Astrocyte of the hippocampus (primary cell): ENCODE data around the gene SLC29A1.
"Not testable (repeated sequence)": the region's sequence is repeated elsewhere in the genome, so short reads cannot be mapped to it uniquely, and the experiment has no call there.

ENCODE experiments used
- DNase-seq: peaks from one replicate; pipeline ENCODE4 v3.0.0; 2011; ENCODE audit warnings: low read depth, low spot score

Gene SLC29A1

DNA sequence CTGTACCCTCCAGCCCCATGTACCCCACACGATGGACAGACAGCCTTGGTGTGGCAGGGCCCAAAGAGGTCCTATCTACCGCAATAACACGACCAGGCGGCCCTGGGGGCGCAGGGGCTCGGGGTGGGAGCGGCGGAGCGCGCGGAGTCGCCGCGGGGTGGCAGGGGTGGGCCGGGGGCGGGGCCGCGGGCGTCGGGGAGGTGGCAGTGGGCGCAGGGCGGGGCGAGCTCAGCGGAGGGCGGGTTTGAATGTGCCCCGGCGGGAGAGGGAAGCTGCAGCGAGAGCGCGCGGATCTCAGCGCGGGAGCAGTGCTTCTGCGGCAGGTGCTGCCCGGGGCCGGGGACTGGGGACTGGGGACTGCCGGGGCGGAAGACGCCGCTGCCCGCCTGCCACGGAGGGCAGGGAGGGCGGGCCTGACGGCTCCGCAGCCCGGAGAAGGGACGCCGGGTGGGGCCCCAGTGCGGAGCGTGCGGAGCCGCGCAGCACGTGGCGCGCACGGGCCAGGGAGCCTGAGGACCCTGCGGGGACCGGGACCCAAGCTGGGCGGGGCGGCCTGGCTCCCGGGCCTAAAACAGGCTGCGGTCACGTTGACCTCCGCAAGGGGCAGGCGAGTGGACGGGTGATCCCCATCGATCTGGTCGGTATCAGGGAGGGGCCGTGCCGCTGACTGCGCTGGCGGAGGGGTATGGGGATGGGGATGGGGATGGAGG lies at the start of gene SLC29A1:
Gene SLC29A1, plus strand, starts transcription at position 277 of the 710 bp plus-strand sequence. CDS start 3,719 bp downstream, outside the sequence.
- DNase-seq, result peak; percentile 77

DNA sequence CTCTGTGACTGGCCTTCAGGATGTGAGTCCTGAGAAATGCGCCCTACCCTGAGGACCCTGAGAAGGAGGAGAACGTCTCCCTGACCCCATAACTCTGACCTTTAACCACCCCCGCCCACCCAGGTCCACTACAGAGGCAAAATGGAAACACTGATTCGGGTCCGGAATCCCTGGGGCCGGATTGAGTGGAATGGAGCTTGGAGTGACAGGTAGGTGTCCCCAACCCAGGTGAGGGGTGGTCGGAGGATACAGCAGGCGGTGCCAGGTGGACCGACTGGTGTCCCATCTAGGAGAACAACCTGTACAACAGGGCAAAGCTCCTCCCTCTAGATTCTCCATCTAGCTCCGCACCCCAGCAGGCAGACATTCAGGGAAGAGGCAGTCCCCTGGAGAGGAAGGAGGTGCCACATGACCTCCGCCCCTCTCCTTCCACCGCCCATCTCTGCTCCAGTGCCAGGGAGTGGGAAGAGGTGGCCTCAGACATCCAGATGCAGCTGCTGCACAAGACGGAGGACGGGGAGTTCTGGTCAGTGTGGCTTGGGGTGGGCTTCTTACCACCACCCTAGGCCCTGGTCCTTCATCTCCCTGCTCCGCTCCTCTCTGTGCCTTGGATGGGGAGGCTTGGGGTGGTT lies 47.1 kb upstream of the SLC29A1 start:
- no peak for DNase-seq

DNA sequence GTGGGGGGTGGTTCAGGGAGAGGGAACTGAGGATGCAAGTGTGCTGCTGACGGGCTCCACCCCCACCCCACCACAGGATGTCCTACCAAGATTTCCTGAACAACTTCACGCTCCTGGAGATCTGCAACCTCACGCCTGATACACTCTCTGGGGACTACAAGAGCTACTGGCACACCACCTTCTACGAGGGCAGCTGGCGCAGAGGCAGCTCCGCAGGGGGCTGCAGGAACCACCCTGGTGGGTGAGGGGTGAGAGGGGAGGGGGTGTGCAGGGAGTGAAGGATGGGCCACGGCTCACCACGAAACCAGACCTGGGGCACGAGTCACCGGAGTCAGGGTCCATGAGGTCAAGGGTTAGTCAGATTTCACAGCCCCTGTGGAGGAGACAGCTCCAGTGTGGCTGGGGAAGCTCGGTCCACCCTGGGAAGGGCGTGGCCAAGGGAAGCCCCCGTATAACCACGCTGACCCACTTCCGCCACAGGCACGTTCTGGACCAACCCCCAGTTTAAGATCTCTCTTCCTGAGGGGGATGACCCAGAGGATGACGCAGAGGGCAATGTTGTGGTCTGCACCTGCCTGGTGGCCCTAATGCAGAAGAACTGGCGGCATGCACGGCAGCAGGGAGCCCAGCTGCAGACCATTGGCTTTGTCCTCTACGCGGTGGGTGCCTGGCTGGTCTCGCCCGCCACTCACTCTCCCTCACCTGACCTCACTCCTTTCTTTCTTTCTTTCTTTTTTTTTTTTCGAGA lies 46.5 kb upstream of the SLC29A1 start:
- no peak for DNase-seq

DNA sequence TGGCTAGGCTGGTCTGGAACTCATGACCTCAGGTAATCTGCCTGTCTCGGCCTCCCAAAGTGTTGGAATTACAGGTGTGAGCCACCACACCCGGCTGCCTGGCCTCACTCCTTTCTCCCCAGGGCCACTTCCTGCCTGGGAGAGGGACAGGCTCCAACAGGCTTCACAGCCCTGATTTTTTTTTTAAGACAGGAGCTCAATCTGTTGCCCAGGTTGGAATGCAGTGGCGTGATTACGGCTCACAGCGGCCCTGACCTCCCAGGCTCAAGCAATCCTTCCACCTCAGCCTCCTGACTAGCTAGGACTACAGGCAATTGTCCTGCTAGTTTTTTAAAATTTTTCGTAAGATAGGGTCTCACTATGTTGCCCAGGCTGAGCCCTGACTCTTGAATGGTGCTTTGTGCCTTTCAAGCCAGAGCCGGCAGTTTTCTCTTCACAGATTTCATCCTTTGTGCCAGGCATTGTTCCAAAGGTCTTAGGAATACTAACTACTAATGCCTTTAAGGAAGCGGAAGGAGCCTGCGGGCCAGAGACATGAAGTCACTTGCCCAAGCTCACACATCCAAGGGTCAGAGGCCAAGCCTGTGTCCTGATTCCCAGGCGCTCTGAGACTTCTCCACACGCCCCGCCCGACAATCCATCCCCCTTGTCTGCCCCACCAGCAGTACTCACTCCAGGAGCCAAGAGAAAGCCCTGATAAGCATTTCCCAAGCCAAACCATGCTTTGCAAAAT lies 45.5 kb upstream of the SLC29A1 start:
- DNase-seq, result peak; percentile 75

DNA sequence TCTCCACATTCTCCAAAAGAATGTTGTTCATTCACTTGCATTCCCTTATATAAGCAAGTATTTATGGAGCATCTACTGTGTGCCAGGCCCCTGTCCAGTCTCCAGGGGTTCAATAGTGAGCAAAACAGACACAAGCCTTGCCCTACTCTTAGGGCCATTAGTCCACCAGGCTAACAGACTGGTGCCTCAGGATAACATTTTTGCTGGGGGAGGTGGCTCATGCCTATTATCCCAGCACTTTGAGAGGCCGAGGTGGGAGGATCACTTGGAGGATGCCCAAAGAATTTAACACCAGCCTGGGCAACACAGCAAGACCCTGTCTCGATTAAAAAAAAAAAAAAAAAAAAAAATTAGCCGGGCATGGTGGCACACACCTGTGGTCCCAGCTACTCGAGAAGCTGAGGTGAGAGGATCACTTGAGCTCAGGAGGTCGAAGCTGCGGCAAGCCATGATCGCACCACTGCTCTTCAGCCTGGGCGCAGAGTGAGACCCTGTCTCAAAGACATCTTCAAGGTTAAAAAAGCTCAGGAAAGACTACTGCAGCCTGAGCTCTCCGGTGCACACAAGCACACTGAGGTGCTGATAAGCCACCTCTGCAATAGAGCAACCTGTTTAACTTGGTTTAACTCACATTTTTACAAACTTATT lies 44.8 kb upstream of the SLC29A1 start:
- DNase-seq, result no peak

DNA sequence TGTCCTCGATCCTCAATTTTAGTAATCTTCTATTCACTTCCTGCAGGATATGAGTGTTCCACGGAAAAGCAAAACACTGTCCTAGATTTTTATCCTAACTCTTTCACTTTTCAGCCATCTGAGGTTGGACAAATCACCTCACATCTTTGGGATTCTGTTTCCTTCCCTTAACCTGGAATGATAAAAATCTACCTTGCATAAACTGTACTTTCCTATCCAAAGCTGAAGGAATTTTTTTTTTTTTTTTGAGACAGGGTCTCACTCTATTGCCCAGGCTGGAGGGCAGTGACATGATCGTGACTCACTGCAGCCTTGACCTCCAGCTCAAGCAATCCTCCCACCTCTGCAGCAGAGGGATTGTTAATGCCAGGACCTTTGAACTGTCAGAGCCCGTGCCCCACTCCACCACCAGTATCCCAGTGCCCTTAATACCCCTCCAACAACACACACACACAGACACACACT lies 44.3 kb upstream of the SLC29A1 start:
- DNase-seq, result no peak

DNA sequence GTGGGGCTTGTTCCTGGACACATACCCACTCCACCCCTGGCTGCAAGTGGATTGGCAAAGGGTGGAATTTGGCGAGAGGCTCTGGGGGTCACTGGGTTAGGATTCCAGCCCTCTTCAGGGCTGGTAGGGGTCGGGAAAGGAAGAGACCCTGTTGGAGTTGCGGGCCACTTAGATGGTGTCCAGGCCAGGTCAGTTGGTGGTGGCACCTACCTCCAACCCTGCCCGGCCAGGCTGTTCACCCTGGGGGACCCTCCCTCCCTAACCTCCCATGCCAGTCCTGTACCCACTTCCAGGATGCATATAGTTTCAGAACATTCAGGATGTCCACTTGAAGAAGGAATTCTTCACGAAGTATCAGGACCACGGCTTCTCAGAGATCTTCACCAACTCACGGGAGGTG lies 43.7 kb upstream of the SLC29A1 start:
- DNase-seq, result no peak

DNA sequence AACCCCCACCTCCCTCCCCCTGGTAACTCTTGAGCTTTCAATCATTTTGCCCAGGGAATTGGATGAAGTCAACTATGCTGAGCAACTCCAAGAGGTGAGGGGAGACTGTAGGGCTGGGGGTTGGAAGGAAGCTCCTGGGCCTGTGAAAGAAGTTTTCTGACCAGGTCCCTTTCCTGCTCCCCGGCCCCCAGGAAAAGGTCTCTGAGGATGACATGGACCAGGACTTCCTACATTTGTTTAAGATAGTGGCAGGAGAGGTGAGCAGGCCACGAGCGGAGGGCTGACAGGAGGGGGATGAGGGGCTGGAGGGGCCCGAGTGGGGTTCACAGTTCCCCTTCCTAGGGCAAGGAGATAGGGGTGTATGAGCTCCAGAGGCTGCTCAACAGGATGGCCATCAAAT lies 43.0 kb upstream of the SLC29A1 start:
- no peak for DNase-seq

DNA sequence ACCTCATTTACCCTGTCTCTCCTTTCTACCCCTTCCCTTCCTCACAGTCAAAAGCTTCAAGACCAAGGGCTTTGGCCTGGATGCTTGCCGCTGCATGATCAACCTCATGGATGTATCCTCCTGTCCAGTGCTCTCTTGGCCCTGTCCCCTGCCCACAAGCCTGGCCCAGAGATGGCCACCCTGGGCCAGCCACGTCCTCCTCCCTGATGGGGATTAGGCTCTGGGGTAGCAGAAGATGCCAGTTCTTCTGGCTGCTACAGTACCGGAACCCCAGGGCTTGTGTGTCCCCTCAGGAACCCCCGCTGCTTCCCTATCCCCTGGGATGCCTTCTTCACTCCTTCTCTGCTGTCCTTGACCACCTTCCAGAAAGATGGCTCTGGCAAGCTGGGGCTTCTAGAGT lies 42.5 kb upstream of the SLC29A1 start:
- no peak for DNase-seq

DNA sequence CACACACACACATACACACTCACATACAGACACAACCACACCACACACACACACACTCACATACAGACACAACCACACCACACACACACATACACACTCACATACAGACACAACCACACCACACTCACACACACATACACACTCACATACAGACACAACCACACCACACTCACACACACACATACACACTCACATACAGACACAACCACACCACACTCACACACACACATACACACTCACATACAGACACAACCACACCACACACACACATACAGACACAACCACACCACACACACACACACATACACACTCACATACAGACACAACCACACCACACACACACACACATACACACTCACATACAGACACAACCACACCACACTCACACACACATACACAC lies 41.6 kb upstream of the SLC29A1 start:
- DNase-seq, result not testable (repeated sequence)

DNA sequence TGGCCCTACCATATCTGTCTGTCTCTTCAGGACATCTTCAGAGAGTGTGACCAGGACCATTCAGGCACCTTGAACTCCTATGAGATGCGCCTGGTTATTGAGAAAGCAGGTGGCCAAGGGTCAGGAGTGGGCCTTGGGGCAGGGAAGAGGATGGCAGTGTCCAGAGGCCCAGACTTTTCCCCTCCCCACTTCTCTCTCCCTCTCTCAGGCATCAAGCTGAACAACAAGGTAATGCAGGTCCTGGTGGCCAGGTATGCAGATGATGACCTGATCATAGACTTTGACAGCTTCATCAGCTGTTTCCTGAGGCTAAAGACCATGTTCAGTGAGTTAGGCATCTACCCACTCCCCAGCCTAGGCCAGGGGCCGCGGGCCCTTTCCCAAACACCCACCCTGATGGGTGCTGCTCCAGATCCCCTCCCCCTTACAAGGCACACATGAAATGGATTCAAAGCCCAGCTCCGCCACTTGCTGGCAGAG lies 40.4 kb upstream of the SLC29A1 start:
- DNase-seq, result no peak

DNA sequence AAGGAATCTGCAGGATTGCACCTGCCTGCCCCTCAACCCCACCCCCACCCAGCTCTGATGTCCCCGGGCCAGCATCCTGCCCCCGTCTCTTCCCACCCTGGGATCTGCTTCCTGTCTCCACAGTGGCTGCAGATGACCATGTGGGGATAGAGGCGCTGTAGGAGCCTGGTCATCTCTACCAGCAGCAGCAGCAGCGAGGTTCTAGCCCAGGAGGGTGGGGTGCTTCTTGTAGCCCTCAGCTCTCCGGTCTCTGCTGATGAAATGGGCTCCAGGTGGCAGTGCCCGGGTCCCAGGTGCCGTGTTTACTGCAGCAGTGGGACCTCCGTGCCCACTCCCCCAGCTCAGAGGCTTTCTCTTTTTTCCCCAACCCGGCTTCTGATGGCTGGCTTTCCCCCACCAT lies 39.6 kb upstream of the SLC29A1 start:
- DNase-seq, result no peak

DNA sequence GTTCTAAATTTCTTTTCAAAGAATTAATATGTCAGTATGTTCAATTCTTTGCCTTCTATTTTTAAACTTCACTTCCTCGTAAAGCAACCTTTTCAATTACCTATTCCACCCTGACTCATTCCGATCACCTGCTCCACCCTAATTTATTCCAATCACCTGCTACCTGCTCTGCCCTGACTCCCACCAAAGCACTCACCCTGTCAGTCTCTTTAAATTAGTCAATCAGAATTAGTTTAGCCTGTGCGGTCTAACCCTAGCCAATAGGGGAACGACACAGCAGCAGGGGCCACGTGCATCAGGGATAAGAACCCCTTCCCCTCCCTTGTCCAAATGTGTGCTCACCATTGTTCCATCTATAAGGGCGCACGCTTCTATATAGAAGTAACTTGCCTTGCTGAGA lies 38.0 kb upstream of the SLC29A1 start:
- DNase-seq, result not testable (repeated sequence)

DNA sequence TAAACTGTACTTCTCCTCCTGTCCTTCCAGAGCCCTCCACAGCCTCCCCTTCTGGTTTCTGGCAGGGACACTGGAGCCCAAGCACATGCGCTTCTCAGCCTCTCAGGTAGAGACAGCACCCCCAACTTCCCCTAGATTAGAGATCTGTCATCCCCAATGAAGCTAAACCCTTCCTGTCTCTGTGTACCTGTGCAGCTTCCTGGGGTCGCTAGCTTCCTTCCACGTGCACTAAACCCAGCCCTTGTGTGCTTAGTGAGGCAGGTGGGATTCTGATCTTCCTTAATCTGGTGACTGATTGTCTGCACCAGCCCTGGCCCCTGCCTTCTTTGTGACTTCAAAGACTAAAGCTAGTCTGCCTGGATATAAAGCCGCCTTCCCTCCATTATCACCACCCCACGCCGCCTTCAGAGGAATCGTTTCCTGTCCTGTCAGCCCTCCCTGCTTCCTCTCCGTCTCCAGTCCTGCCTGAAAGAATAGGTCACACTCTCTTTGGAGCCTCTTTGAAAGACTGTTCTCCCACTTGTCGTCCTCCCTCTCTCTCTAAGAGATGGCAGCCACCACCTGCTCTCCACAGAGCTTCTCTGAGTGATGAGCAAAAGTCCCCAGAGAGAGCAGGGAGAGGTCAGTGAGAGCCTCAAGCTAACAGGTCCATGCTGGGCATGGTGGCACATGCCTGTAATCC lies 37.3 kb upstream of the SLC29A1 start:
- DNase-seq, result no peak

DNA sequence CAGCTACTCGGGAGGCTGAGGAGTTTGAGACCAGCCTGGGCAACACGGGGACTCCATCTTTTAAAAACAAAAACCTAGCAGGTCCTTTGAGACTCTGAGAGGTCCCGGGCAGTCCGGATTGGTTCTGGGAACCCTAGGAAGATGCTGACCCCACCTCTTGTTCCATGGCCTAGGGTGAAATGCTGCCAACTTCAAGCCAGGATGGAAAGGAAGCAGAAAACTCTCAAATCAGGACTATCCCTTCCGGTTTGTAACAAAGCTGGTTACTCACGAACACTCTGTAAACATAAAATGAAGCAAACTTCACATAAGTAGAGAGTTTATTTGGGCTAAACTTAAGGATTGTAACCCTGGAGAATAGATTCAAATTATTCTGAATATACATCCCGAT lies 36.8 kb upstream of the SLC29A1 start:
- no peak for DNase-seq

DNA sequence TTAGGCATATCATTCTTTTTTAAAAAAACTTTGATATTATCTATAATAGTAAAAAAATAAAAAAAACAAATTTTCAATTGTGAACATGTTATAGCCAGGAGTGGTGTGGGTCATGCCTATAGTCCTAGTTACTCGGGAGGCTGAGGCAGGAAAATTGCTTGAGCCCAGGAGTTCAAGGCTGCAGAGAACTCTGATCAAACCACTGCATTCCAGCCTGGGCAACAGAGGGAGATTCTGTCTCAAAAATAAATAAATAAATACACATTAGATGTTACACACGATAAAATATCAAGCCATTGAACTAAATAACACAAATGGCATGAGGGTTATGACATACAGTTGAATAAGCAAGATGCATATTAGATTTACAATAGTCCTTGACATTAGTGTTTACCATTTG lies 34.6 kb upstream of the SLC29A1 start:
- DNase-seq, result no peak

DNA sequence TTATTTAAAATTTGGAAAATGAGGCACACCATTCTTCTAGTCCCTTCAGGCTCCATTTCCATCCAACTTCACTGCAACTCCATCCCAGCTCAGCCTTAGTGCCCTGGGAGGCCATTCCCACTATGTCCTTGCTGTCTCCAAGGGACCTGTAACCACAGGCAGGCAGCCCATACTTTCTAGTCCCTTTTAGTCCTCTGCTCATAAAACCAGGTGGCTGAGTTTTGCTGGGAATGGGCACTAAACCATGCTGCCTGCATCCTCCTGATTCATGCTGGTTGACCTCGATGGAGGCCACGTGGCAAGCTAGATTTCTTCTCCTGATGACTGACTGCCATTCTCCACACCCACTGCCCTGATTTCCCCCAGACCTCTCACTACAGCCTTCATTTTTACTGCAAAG lies 34.1 kb upstream of the SLC29A1 start:
- DNase-seq, result no peak

DNA sequence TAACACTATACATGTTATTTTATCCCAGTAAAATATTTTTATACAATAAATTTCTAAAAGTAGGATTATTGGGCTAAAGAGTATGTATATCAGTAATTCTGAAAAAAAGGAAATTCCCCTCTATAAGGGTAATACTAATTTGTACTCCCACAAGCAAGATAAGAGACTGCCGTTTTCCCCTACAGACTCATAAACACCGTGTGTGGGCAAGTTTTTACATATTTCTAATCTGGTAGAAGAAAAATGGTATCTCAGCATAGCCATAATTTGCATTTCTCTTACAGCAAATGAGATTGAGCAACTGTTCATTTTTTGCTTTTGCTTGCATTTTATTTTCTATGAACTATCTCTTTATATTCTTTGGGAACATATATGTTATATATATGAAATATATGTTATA lies 32.7 kb upstream of the SLC29A1 start:
- no peak for DNase-seq

DNA sequence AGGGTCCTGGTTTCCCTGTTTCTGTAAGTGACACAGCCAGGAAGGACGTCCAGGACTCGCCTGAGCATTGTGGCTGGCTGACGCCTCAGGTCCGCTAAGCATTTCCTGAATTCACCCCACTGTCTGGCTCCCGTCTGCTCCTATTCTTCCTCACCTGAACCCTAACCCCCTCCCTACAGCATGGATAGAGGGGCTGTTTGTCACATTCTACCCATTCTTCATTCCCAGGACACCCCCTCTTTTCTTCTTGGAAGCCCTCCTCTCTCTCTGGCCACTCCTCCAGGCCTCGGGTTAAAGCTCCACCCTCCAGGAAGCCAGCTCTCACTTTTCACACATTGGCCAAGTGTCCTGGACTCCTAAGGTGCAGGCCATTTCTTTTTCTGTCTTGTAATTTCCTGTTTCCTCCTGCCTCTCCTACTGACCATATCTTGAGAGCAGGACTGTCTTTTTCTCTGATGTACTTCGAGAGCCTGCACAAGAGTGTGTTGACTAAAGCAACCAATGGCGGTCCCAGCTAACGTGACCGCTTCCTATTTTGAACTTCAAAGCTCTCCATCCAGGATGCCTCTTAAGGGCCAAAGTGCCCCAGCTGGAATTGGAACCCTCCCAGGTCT lies 30.9 kb upstream of the SLC29A1 start:
- DNase-seq, result no peak

DNA sequence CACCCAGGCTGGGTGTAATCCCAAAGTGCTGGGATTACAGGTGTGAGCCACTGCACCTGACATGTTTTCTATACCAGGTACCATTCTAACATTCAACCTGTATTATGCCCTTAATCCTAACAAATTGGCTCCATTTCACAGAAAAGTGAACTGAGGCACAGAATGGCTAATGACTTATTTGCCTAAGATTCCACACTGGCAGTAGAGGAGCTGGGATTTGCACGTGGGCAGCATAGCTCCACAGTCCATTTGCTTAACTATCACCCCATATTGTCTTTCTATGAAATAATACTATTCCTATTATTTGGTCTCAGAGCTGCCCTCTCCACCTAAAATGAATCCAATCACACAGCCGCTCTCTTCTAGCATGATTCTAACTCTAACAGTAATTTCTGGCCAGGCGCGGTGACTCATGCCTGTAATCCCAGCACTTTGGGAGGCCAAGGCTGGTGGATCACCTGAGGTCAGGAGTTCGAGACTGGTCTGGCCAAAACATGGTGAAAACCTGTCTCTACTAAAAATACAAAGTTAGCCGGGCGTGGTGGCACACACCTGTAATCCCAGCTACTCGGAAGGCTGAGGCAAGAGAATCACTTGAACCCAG lies 30.0 kb upstream of the SLC29A1 start:
- DNase-seq, result no peak
